ENCODE results near the gene LCP2.

LCP2 gene

GRCh38 chr5:170333161-170333910 is 35.8 kb upstream of the LCP2 start:
- peak overlapping the region; percentile 18; the same call in 1 of the 2 replicates for H2AFZ ChIP-seq (ENCODE audit: low read depth, low read length)
- H3K4me3 ChIP-seq (ENCODE audit: low read length), result peak overlapping the region; percentile 7; the same call in 1 of the 2 replicates
- no peaks in the 10 kb centered on the region for H3K36me3 ChIP-seq (replicated peaks; ENCODE audit: low read depth, low read length)
- peaks cover 45% of the 10 kb centered on the region for H3K4me1 ChIP-seq (ENCODE audit: low read length)
- peak overlapping the region; percentile 2; the same call in 1 of the 2 replicates for H3K9ac ChIP-seq (ENCODE audit: low read length)
- no peak overlapping the region for H3K27ac ChIP-seq (ENCODE audit: low read length)
- no peak for TF ChIP-seq CTCF (IDR thresholded peaks at IDR 0.05; ENCODE audit: low read depth, low read length)
- no peak for TF ChIP-seq EZH2phosphoT487 (IDR thresholded peaks at IDR 0.05; ENCODE audit: low read depth)
- H3K27me3 ChIP-seq (ENCODE audit: low read depth, low read length), result 0 out of 2 replicates have a peak, but pooled peaks cover 4% of the 10 kb centered on the region
- no peaks in the 10 kb centered on the region for H4K20me1 ChIP-seq (ENCODE audit: insufficient read depth, low read length)
- no peaks in the 10 kb centered on the region for H3K9me3 ChIP-seq (ENCODE audit: insufficient read depth, low read length)
- H3K79me2 ChIP-seq (ENCODE audit: low read length), result no peaks in the 10 kb centered on the region
- H3K4me2 ChIP-seq (ENCODE audit: low read length), result peak overlapping the region; percentile 86

- no peaks in the 10 kb centered on the region for H3K27me3 ChIP-seq (ENCODE audit: low read depth, low read length)
- peak overlapping the region; percentile 64 for H3K9ac ChIP-seq (ENCODE audit: low read length)
- peak overlapping the region; percentile 18; the same call in 1 of the 2 replicates for H2AFZ ChIP-seq (ENCODE audit: low read depth, low read length)
- H4K20me1 ChIP-seq (ENCODE audit: insufficient read depth, low read length), result no peaks in the 10 kb centered on the region
- H3K36me3 ChIP-seq (replicated peaks; ENCODE audit: low read depth, low read length), result no peaks in the 10 kb centered on the region
- H3K4me2 ChIP-seq (ENCODE audit: low read length), result peak overlapping the region; percentile 86
- peak overlapping the region; percentile 69 for H3K4me3 ChIP-seq (ENCODE audit: low read length)
- peak overlapping the region; percentile 85 for H3K27ac ChIP-seq (ENCODE audit: low read length)
- no peaks in the 10 kb centered on the region for H3K9me3 ChIP-seq (ENCODE audit: insufficient read depth, low read length)
- H3K4me1 ChIP-seq (ENCODE audit: low read length), result peaks cover 52% of the 10 kb centered on the region
- no peaks in the 10 kb centered on the region for H3K79me2 ChIP-seq (ENCODE audit: low read length)
- TF ChIP-seq EZH2phosphoT487 (IDR thresholded peaks at IDR 0.05; ENCODE audit: low read depth) (no peak), CTCF (IDR thresholded peaks at IDR 0.05; ENCODE audit: low read depth, low read length) (no peak)
These were observed 34.5 kb upstream of the LCP2 start for GRCh38 chr5:170332058-170332457.

- Histone ChIP-seq H3K36me3 (replicated peaks; ENCODE audit: low read depth, low read length) (no peaks in the 10 kb centered on the region), H3K4me1 (ENCODE audit: low read length) (peaks cover 55% of the 10 kb centered on the region), H2AFZ (ENCODE audit: low read depth, low read length) (peak overlapping the region; percentile 7), H3K4me3 (ENCODE audit: low read length) (peak overlapping the region; percentile 69), H4K20me1 (ENCODE audit: insufficient read depth, low read length) (no peaks in the 10 kb centered on the region), H3K27me3 (ENCODE audit: low read depth, low read length) (no peaks in the 10 kb centered on the region), H3K79me2 (ENCODE audit: low read length) (no peaks in the 10 kb centered on the region), H3K4me2 (ENCODE audit: low read length) (peak overlapping the region; percentile 86), H3K9ac (ENCODE audit: low read length) (peak overlapping the region; percentile 71), H3K9me3 (ENCODE audit: insufficient read depth, low read length) (no peaks in the 10 kb centered on the region), H3K27ac (ENCODE audit: low read length) (peak overlapping the region; percentile 85)
- TF ChIP-seq EZH2phosphoT487 (IDR thresholded peaks at IDR 0.05; ENCODE audit: low read depth), result no peak
- peak; percentile 50 for TF ChIP-seq CTCF (IDR thresholded peaks at IDR 0.05; ENCODE audit: low read depth, low read length)
These were observed 33.0 kb upstream of the LCP2 start for GRCh38 chr5:170330568-170331054.

GRCh38 chr5:170329524-170329923 is 31.9 kb upstream of the LCP2 start:
- Histone ChIP-seq H3K9ac (ENCODE audit: low read length) (no peak overlapping the region), H3K9me3 (ENCODE audit: insufficient read depth, low read length) (no peaks in the 10 kb centered on the region), H4K20me1 (ENCODE audit: insufficient read depth, low read length) (no peaks in the 10 kb centered on the region), H3K27ac (ENCODE audit: low read length) (no peak overlapping the region), H3K36me3 (replicated peaks; ENCODE audit: low read depth, low read length) (no peaks in the 10 kb centered on the region), H3K4me2 (ENCODE audit: low read length) (no peak overlapping the region), H3K4me1 (ENCODE audit: low read length) (peaks cover 55% of the 10 kb centered on the region), H2AFZ (ENCODE audit: low read depth, low read length) (no peak overlapping the region), H3K27me3 (ENCODE audit: low read depth, low read length) (no peaks in the 10 kb centered on the region), H3K79me2 (ENCODE audit: low read length) (no peaks in the 10 kb centered on the region), H3K4me3 (ENCODE audit: low read length) (no peak overlapping the region)
- TF ChIP-seq CTCF (IDR thresholded peaks at IDR 0.05; ENCODE audit: low read depth, low read length) (no peak), EZH2phosphoT487 (IDR thresholded peaks at IDR 0.05; ENCODE audit: low read depth) (no peak)
